HG03139 (cell line): ENCODE results near the gene FBXO21.
A peak's percentile ranks its signal among the peaks of the same experiment; 100 is the strongest.
"Not testable (repeated sequence)": the region's sequence is repeated elsewhere in the genome, so short reads cannot be mapped to it uniquely, and the experiment has no call there.

Experiments
- ATAC-seq: cut with Tn5 transposase; IDR thresholded peaks from one replicate; pipeline ENCODE4 v1.9.1; 2021; ENCODE audit not compliant: unreplicated experiment

FBXO21 gene

GRCh38 chr12:117202556-117202955 lies 12.3 kb upstream of the FBXO21 start:
- no peak for ATAC-seq

GRCh38 chr12:117202033-117202432 lies 11.8 kb upstream of the FBXO21 start:
- no peak for ATAC-seq

- ATAC-seq: not testable (repeated sequence)
Measured at GRCh38 chr12:117199956-117200744, 9.9 kb upstream of the FBXO21 start.

GRCh38 chr12:117196334-117196733 lies 6.1 kb upstream of the FBXO21 start:
- ATAC-seq: not testable (repeated sequence)

- ATAC-seq: not testable (repeated sequence)
Measured at GRCh38 chr12:117195027-117195426, 4.8 kb upstream of the FBXO21 start.

- ATAC-seq: no peak
Measured at GRCh38 chr12:117193903-117194302, 3.6 kb upstream of the FBXO21 start.

GRCh38 chr12:117192581-117192980 lies 2.3 kb upstream of the FBXO21 start:
- not testable (repeated sequence) for ATAC-seq

GRCh38 chr12:117192057-117192456 lies 1.8 kb upstream of the FBXO21 start:
- ATAC-seq: no peak

- ATAC-seq: peak; percentile 19
Measured at GRCh38 chr12:117189725-117190209, 503 bp downstream of the FBXO21 start.

GRCh38 chr12:117188961-117189724 lies 1.1 kb downstream of the FBXO21 start:
- ATAC-seq: no peak

- ATAC-seq: no peak
Measured at GRCh38 chr12:117188121-117188665, 2.1 kb downstream of the FBXO21 start.

- ATAC-seq: no peak
Measured at GRCh38 chr12:117187421-117187820, 2.8 kb downstream of the FBXO21 start.

GRCh38 chr12:117182866-117183265 lies 7.4 kb downstream of the FBXO21 start:
- no peak for ATAC-seq

GRCh38 chr12:117181468-117181843 lies 8.8 kb downstream of the FBXO21 start:
- not testable (repeated sequence) for ATAC-seq

GRCh38 chr12:117180758-117181467 lies 9.4 kb downstream of the FBXO21 start:
- ATAC-seq: no peak

- no peak for ATAC-seq
Measured at GRCh38 chr12:117178745-117179144, 11.5 kb downstream of the FBXO21 start.

- no peak for ATAC-seq
Measured at GRCh38 chr12:117178301-117178700, 12.0 kb downstream of the FBXO21 start.

GRCh38 chr12:117172168-117172567 lies 18.1 kb downstream of the FBXO21 start:
- ATAC-seq: no peak

- no peak for ATAC-seq
Measured at GRCh38 chr12:117171499-117172162, 18.6 kb downstream of the FBXO21 start.

GRCh38 chr12:117169548-117169947 lies 20.7 kb downstream of the FBXO21 start:
- ATAC-seq: no peak

- ATAC-seq: no peak
Measured at GRCh38 chr12:117168976-117169375, 21.3 kb downstream of the FBXO21 start.
